HTR-8/SVneo (cell line): ENCODE results near the gene TCERG1L.
"Not testable (repeated sequence)": the region's sequence is repeated elsewhere in the genome, so short reads cannot be mapped to it uniquely, and the experiment has no call there.

ENCODE experiments used
- DNase-seq: peaks from one replicate; pipeline ENCODE4 v3.0.0; 2011; ENCODE audit warnings: low spot score, mixed read lengths; ENCODE audit not compliant: insufficient read length
- FAIRE-seq: peaks from 2 replicates; lab custom pipeline; 2011; peaks lifted over from hg19 to GRCh38; lab: Jason Lieb, UNC

Gene TCERG1L, protein sequence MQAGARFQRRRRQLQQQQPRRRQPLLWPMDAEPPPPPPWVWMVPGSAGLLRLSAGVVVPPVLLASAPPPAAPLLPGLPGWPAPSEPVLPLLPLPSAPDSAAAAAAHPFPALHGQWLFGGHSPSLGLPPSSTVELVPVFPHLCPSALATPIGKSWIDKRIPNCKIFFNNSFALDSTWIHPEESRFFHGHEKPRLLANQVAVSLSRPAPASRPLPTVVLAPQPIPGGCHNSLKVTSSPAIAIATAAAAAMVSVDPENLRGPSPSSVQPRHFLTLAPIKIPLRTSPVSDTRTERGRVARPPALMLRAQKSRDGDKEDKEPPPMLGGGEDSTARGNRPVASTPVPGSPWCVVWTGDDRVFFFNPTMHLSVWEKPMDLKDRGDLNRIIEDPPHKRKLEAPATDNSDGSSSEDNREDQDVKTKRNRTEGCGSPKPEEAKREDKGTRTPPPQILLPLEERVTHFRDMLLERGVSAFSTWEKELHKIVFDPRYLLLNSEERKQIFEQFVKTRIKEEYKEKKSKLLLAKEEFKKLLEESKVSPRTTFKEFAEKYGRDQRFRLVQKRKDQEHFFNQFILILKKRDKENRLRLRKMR

DNA sequence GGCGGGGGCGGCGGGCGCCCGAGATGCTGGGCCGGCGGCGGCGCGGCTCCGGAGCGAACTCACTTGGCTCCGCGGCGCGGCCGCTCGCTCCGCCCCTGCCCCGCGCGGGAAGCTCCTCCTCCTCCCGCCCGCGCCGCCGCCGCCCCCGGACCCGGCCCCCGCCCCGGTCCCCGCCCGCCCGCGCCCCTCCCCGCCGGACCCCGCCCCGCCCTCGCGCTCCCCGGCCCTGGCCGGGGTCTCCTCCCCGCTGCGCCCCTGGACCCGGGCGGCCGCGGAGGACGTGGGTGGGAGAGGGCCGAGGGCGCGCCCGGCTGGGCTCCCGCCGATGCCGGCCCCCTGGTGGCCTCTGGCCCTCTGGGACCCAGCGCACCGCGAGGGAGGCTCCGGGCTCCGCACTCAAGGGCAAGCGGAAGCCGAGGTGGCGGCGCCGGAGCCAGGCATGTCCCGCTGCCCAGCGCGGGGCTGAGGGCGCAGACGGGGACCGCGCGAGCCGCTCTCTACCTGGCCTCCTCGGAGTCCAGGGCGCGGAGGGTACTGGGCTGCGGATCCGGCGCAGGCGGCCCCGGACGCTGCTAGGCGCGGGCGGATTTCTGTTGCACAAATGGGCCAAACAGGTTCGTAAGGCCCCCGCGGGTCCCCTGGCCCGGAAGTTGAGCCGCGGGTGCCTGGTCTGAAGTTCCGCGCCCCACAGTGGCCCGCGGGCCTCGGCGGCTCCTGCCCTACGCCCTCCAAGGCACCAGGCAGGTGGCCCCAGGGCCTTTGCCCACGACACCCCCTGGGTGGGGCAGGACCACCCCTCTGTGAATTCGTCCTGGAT, at the start of gene TCERG1L:
TSS of gene TCERG1L (minus strand) at position 61 of the 817 bp plus-strand sequence. CDS start 86 bp downstream, outside the sequence.
- FAIRE-seq (no peak), DNase-seq (no peak)

DNA sequence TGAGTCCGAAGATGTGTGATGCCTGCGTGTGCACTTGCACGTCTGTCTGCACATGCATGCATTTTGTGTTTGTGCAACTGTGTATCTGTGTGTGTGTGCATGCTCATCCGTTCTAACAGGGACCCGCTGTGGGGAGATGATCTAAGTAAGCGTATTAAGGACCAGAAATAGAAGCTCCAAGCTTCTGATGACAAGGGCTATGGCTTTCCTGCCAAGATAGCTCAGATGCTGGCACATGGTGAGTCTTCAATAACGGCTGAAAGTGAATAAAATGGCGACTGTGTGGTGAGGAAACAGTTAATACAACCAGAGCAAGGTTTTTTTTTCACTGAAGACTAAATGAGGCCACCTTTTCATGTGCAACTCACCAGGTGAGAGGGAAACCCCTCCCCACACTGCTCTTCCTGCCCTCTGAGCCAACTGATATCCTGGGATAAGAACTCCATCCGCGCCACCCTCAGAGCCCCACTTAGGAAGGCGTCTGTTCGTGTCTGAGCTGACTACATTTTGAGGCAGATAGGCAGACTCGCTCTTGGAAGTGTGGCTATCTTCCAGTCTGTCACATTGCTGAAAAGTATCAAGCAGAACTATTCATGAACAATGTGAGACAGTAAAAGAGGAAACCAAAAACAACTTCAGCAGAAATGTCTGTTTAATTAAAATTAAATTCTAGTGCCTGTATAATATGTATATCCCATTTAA, 47.4 kb upstream of the TCERG1L start:
- DNase-seq (no peak), FAIRE-seq (no peak)

DNA sequence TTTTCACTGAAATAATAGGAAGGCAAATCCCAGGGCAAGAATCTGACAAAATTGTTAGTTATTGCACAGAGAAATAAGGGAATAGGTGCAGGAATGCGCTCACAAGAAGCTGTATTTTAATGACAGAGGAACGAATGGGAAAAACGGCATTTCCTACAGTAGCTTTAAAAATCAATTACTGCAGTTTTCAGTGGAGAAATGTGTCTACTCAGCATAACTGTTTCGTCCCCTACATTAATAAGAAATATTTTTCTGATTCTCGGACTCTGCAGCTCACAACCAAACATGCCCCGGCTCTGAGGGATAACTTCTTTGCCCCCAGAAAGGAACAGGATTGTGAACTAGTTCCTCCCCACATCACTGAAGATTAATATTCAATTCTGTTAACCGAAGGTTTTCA, 44.9 kb upstream of the TCERG1L start:
- FAIRE-seq (no peak), DNase-seq (no peak)

DNA sequence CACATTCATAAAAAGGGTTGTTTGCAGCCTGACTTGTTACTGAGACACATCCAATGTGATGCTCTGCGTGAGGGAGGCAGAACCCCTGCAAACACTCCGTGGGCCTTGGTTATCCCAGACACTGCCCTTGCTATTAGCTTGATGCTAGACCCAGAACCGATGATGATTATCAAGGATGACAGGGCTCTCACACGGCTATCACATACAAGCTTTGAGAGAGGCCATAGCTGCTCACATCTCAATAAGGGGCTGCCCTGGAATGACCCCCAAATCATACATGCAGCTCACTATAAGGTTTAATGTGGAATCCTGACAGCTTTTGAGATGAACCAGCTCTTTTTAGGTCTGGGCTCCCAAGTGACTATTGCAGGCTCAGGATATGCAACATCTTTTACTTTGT, 44.4 kb upstream of the TCERG1L start:
- DNase-seq (no peak), FAIRE-seq (no peak)

DNA sequence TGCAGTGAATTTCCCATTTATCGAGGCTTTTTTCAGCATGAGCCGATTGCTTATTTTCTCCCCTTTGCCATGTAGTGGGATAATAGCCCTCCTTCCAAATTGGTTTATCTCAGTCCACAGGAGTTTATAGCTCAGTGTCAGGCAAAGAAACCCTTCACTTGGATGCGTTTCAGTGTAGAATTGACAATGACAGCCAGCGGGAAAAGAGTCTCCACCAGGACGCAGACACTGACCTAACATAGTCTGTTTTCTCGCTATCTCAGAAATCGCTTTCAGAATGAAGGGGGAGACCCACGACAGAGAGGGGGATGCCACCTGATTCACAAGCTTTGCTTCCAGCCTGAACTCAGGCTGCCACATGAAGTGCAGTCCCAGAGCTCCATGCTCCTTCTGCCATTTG, 43.5 kb upstream of the TCERG1L start:
- DNase-seq = no peak
- no peak for FAIRE-seq

DNA sequence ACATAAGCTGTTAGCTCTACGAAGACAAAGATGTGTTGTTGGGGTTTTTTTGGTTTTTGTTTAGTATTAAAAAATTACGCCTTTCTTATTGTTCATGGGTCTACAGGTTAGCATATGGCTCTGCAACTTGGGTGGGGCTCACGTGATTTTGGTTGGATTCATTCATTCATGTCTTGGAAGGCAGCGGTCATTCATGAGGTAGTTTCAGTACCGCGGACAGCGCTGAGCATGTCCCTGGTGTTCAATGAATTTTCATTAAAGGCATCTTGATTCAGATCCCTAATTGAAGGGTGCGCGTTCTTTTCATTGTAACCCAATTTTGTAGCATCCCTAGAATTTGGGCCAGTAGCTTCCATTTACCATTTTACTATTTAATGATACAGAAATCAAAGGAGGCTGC, 42.9 kb upstream of the TCERG1L start:
- no peak for FAIRE-seq

DNA sequence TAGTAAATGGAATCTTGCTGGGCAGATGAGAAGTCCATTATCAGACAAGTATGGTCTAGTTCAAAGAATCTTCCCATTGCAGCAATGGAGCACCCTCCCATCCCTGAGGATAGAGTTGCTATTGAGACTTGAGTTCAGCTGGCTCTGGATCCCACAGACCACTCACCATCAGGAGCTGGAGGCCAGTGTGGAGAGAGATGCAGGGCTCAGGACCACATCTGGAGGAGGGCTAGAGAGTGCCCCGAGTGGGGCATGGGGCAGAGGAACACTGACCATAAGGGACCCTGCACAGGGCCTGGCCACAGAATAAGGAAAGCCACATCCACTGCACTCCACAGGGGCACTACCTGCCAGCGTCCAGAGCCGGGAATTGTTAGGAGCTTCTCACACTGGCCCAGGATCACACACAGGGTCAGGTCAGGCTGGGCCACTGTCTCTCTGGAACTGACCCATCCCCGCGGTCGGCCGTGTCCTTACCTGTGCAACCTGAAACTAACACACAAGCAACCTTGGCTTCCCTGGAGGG, 41.3 kb upstream of the TCERG1L start:
- no peak for FAIRE-seq
- no peak for DNase-seq

More for the DNA sequence above, 42.9 kb upstream of the TCERG1L start:
- DNase-seq = no peak

DNA sequence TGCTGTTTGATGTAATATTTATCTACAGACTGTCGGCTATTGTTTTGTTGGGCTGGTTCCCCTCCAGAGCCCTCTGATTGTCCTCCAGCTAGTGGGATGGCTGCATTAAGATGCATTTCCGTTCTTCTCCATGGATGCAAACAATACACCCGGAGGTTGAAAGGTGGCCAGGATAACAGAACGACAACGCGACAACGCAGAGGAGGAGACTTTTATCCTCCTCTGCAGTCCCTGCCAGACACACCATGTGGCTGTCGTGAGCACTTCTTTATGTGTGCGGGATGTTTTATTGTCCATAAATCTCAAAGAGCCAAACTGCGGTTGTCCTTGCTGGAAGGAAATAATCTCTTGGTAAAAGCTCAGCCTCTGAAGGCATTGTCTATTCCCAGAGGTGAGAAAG, 39.1 kb upstream of the TCERG1L start:
- no peak for FAIRE-seq
- no peak for DNase-seq

DNA sequence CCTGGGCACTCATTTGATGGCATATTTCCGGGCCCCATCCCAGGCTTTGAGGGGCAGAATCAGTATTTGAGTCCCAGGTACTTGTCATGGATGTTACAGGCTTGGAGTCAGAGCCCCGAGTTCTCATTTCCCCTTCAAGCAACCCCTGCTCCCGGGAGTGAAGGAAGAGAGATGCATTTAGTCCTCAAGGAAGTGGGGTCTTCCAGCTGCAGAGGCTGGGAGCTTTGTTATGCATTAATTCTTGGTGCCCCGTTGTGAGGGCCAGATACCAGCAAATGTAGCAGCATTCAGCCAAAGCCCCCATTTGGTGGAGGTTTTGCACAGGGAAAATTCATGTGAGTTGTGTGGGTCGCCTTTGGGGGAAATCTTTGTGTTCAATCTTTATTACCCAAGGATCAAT, 38.7 kb upstream of the TCERG1L start:
- DNase-seq = no peak
- FAIRE-seq = no peak

DNA sequence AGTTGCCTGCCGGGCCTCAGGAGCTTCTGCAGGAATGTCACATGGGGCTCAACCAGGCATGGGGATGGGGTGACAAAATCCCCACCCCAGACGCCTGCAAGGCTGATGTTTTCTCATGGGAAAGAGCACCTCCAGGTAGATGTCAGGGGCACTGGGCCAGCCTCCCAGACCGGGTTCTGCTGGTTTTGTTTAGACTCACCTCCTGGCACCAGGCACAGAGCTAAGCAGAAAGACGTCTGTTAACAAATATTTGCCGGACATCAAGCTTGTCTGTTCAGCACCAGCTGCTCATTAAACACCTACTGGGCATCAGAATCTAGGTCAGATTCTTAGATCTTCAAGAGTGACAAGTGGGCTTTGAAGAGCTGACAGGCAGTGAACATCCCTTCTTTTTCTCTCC, 34.9 kb upstream of the TCERG1L start:
- DNase-seq = no peak

DNA sequence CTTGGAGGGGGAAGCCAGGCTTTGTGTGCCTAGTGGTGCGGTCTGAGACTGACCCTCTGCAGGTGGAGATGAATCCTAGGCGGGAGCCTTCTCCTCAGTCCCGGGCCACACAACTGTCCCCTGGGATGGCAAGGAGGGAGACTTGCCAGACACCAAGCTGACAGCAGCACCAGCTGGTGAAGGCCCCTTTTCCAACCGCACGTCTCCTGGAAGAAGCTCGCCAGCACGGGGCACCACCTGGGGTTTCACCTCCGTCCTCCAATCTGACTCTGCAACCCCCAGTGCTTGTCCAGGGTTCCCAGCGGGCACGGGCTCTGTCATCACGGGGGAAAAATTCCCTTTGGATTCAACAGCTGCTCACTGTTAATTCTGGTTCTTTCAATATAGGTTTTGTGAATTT, 34.2 kb upstream of the TCERG1L start:
- FAIRE-seq = no peak
- DNase-seq = no peak

More for the DNA sequence above, 34.9 kb upstream of the TCERG1L start:
- FAIRE-seq = no peak

DNA sequence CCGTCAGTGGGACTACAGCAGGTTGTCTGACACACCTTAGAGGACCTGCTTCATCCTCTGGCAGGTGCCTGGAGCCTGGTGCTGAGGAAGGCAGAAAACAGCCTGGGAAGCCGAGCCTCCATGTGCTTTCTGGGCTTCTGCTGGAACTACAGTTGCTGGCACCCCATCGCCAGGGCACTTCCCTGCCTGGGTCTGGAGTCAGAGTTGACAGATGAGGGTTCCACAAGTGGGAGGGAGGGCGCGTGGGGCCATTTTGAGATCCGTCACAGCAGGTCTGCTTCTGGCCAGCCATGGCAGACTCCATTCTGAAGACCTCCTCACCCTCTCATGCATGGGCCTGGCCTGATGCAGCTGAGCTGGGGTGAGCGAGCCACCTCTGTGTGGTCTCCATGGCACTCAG, 33.2 kb upstream of the TCERG1L start:
- DNase-seq = no peak
- no peak for FAIRE-seq

DNA sequence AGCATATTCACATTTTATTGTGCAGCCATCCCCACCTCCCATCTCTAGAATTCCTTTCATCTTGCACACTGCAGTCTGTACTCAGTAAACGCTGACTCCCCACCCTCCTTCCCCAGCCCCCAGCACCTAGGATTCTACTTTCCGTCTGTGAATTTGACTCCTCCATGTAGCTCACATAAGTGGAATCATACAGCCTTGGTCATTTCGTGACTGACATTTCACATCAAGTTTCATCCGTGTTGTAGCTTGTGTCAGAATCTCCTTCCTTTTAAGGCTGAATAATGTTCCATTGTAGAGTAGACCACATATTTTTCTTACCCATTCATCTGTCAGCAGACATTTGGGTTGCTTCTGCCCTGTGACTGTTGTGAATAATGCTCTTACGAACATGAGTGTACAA, 26.2 kb upstream of the TCERG1L start:
- DNase-seq (no peak), FAIRE-seq (no peak)

DNA sequence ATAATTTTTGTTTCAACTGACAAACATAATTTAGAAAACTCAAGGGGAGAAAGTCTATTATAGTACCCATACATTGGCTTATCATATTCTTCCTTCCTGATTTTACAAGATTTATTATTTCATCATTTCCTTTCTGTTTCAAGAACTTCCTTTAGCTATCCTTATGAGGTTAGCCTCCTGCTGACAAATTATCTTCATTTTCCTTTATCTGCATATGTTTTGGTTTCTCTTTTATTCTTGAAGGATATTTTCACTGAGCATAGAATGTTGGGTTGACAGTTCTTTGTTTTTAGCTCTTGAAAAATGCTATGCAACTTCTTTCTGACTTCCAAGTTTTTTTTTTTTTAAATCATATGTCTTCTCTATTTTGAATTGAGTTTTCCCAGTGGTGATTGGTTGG, 21.3 kb upstream of the TCERG1L start:
- DNase-seq = no peak
- no peak for FAIRE-seq

DNA sequence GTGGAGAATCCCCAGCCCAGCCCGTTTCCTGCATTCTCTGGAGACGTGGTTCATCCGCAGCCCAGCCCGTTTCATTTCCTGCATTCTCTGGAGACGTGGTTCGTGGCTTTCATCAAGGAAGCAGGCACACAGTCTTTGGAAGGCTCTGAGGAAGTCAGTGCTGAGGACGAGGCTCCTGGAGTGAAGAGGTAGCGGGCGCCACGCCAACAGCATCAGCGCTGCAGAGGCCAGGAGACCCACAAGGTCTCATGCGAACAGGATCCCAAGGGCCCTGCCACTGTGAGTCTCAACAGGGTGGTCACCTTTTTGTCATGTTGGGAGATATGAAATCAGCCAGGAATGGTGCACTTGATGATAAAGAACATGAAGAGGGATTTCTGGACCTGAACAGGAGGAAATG, 12.4 kb upstream of the TCERG1L start:
- FAIRE-seq (no peak), DNase-seq (no peak)

DNA sequence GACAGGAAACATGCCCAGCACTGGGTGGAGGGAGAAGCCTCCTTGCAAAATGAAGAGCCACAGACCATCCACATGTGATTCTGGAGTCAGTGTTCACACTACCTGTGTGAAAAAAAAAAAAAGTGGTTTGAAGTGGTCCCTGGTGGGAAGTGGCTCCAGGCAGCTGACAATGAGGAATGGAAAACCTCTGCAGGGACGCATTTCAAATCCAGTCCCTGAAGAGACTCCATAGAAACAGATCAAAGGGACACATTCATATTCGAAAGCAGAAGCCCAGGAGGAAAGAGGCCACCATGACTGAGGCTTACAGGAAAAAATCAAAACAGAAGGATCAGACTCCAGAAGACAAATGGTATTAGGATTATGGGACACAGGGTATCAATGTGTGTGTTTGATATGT, 11.5 kb upstream of the TCERG1L start:
- FAIRE-seq = no peak
- DNase-seq = no peak

DNA sequence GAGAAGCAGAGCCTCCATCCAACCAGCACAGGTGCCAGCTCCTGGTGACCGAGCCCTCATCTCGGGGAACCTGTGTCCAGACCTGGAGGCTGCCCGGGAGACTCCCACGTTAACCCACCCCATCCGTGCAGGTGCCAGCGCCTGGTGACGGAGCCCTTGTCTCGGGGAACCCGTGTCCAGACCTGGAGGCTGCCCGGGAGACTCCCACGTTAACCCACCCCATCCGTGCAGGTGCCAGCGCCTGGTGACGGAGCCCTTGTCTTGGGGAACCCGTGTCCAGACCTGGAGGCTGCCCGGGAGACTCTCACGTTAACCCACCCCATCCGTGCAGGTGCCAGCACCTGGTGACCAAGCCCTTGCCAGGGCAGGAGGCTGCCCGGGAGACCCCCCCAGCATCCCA, 11.1 kb upstream of the TCERG1L start:
- DNase-seq, FAIRE-seq: not testable (repeated sequence)

DNA sequence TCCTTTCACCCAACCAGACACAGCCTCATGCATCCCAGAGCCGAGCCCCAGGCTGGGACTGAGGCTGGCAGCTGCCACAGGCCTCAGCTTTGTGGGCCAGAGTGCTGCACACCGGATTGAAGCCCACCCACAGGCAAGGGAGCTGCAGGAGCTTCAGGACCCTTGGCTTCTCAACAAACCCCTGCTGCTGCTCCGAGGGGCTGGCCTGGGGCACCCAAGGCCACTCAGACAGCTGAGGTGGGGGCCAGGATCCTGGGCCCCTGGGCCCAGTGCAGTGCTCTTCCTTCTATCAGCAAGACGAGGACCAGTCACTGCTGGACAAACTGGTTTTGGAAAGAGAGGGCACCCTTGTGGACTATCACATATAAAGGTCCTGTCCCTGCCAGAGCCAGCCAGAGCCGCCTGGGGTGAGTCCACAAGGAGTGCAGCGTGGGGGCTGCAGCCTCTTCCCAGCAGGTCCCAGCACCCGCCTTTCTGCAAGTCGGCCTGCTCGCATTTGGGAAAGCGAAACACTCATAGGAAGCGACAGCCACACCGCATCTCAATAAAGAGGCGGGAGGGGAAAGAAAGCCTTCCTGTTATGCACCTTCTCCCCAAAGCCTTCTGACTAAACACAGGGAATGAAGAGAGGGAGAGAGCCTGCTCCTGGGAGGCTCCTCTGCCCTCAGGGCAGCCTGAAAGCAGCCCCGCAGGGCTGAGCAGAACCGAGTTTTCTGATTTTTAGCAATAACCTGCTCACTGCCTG, 9.5 kb upstream of the TCERG1L start:
- DNase-seq (no peak), FAIRE-seq (no peak)

DNA sequence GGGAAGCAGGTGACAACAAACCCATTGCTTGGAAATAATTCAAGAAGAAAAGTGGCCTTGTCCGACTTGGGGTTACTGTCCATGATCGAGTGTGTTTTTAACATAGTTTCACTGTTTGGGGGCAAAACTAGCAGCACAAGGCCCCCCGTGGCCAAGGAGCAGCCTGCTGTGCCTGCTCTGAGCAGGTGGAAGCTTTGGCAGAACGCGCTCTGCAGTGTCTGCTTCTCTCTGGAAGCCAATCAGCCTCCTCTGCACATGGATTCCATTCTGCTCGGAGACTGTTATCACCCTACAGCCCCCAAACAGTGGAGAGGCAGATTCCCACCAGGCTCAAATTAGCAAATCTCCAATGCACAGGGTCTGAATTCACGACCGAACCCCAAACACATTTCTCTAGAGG, 7.3 kb upstream of the TCERG1L start:
- FAIRE-seq = no peak

DNA sequence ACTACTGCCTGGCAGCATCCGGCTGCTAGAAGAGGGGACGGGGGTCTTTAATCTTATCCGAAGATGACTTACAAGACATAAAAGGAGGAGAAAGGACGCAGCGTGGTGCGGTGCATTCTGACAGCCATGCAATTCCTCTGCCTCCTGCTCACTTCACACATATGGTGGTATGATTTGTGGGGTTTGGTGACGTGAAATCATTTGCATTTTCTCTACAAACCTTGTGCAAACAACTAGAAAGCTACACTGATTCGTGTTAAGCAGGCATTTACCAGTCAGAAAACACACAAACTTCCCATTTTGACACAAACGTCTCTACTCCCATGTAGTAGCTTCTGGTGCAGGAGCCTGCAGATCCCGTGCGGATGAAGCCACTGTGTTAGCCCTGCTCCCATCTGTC, 6.8 kb upstream of the TCERG1L start:
- FAIRE-seq = no peak

More for the DNA sequence above, 7.3 kb upstream of the TCERG1L start:
- no peak for DNase-seq

More for the DNA sequence above, 6.8 kb upstream of the TCERG1L start:
- DNase-seq = no peak
